ENCODE results near the gene NKX1-2. TPM values are rescaled to one million over a fixed set of nuclear protein-coding genes. Genes with fewer than 3 reads are reported as not detected.

NKX1-2 gene
- total RNA-seq, 1 donor from 2014 or later: not detected

DNA sequence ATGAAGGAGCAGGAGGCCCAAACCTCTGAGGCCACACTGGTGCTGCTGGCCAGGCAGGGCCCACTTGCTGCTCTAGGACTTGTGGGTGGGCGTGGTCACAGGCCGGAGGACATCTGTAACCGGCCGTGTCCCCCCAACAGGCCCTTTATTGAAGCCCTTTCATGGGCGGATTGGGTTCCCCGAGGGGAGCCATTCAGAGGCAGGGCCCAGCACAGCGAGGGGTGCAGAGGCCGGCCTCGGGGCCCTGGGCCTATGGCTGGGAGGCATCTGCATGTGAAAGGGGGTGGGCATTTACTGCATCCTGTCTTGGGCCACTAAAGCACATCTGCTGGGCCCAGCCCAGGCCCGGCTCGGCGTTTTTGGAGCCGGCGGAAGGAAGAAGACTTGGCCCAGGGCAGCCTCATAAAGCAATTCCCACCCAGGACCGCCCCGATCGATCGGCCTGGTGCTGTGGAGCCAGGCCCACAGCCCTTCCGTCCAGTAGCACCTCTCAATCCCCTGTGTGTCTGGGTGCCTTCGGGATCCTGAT lies 20.2 kb upstream of the NKX1-2 start:
- Histone ChIP-seq H3K9me3 (replicated peaks) (no peaks in the 10 kb centered on the region), H3K36me3 (no peaks in the 10 kb centered on the region), H3K4me3 (no peak overlapping the region), H3K27ac (replicated peaks) (no peak overlapping the region), H3K27me3 (ENCODE audit: low read depth) (no peaks in the 10 kb centered on the region), H3K4me1 (peaks cover 11% of the 10 kb centered on the region)
- TF ChIP-seq, protein P1, sequence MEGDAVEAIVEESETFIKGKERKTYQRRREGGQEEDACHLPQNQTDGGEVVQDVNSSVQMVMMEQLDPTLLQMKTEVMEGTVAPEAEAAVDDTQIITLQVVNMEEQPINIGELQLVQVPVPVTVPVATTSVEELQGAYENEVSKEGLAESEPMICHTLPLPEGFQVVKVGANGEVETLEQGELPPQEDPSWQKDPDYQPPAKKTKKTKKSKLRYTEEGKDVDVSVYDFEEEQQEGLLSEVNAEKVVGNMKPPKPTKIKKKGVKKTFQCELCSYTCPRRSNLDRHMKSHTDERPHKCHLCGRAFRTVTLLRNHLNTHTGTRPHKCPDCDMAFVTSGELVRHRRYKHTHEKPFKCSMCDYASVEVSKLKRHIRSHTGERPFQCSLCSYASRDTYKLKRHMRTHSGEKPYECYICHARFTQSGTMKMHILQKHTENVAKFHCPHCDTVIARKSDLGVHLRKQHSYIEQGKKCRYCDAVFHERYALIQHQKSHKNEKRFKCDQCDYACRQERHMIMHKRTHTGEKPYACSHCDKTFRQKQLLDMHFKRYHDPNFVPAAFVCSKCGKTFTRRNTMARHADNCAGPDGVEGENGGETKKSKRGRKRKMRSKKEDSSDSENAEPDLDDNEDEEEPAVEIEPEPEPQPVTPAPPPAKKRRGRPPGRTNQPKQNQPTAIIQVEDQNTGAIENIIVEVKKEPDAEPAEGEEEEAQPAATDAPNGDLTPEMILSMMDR (IDR thresholded peaks at IDR 0.05; ENCODE audit: borderline replicate concordance): no peak
- no peak for DNase-seq
- intact Hi-C loops (cut with micrococcal nuclease): no loop called here

DNA sequence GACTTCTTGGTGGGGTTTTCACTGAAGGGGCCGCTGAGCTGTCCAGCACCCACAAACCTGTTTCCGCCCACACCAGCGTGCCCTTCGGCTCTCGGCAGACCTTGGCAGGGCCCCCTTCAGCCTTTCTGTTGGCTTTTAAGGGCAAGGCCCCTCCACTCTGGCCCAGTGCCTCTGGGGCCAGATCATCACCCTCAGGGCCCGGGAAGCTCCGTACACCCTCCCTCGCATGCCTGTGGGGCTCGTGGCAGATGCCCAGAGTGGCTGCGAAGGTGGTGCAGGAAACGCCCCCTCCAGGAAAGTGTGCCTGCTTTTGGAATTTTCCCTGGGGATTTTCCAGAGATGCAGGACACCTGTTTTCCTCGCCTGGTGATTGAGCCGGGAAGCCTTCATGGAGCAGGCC lies 18.8 kb upstream of the NKX1-2 start:
- TF ChIP-seq, protein P1 (IDR thresholded peaks at IDR 0.05; ENCODE audit: borderline replicate concordance): no peak
- peaks cover 22% of the 10 kb centered on the region for H3K4me1 ChIP-seq
- no peaks in the 10 kb centered on the region for H3K36me3 ChIP-seq
- no peaks in the 10 kb centered on the region for H3K9me3 ChIP-seq (replicated peaks)
- H3K27me3 ChIP-seq (ENCODE audit: low read depth): no peaks in the 10 kb centered on the region
- intact Hi-C loops (cut with micrococcal nuclease): no loop called here
- no peak overlapping the region for H3K4me3 ChIP-seq
- DNase-seq: no peak
- H3K27ac ChIP-seq (replicated peaks): no peak overlapping the region

DNA sequence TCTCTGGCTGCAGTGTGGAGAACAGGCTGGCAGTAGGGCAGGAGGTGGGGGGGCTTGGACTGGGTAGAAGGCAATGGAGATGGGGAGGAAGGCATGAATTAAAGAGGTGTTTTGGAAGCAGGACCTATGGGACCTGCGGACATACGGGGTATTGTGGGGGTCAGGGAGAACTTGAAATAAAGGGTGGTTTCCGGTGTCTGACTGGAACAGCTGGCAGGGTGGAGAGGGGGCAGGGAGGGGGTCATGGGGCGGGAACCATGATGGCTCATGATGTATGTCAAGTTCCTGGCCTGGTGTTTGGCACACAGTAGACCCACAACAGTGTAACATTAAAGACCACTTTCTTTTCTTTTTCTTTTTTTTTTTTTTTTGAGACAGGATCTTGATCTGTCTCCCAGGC lies 17.3 kb upstream of the NKX1-2 start:
- H3K4me1 ChIP-seq: peaks cover 25% of the 10 kb centered on the region
- no peak for DNase-seq
- H3K9me3 ChIP-seq (replicated peaks): no peaks in the 10 kb centered on the region
- H3K4me3 ChIP-seq: no peak overlapping the region
- H3K27me3 ChIP-seq (ENCODE audit: low read depth): no peaks in the 10 kb centered on the region
- intact Hi-C loops (cut with micrococcal nuclease): no loop called here
- no peak overlapping the region for H3K27ac ChIP-seq (replicated peaks)
- H3K36me3 ChIP-seq: no peaks in the 10 kb centered on the region
- TF ChIP-seq, protein P1 (IDR thresholded peaks at IDR 0.05; ENCODE audit: borderline replicate concordance): no peak

DNA sequence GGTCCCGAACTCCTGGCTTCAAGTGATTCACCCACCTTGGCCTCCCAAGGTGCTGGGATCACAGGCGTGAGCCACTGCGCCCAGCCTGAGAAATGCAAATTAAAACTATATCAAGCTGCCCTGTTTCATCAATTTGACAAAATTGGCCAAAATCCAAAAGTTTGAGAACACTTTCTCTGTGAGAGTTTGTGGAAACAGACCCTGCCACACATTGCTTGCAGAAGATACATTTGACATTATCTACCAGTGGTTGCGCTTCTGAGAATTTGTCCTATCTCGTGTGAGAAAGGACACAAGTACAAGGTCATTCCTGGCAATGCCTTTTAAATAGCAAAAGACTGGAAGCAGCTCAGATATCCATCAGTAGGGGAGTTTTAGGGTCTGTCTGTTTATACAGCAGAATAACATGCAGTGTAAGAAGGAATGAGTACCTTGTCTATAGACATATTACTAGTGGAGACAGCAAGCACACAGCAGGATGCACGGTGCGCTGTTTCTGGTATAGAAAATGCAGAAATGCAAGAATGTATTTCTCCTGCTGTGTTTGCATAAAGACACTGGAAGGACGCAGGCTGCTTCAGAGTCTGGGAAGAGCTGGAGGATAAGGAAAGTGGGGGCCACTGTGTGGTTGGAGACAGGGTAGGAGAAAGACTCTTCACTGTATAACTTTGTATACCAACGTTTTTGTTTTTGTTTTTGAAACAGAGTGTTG lies 16.1 kb upstream of the NKX1-2 start:
- Histone ChIP-seq H3K4me1 (peaks cover 30% of the 10 kb centered on the region), H3K27ac (replicated peaks) (peak overlapping the region; percentile 6), H3K27me3 (ENCODE audit: low read depth) (no peaks in the 10 kb centered on the region), H3K4me3 (no peak overlapping the region), H3K36me3 (no peaks in the 10 kb centered on the region), H3K9me3 (replicated peaks) (no peaks in the 10 kb centered on the region)
- intact Hi-C loops (cut with micrococcal nuclease): no loop called here
- TF ChIP-seq, protein P1 (IDR thresholded peaks at IDR 0.05; ENCODE audit: borderline replicate concordance): no peak
- DNase-seq: no peak

DNA sequence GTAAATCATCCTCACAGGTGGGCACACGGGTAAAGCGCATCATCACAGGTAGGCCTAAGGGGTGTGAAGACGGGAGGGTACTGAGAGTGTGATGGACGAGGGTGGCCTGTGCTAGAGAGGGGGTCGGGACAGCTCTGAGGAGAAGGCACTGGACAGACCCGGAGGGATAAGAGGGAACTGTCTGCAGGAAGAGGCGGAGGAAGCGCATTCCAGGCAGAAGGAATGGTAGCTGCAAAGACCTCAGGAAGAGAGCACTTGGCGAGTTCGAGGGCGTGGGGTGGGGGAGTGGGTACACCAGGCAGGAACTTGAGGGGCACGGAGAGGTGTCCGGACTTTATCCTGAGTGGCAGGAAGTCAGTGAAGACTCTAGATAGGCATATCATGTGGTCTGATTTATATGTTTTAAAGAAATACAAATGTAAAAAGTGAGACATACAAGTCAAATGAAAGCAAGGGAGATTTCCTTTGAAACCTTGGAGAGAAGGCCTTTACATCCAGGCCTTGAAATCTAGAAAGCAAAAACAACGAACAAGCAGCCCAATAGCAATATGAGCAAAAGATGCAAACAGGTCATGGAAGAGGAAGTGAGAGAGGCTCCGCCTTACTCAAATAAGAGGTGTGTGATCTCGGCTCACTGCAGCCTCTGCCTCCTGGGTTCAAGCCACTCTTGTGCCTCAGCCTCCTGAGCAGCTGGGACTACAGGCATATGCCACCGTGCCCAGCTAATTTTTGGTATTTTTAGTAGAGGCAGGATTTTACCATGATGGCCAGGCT lies 15.4 kb upstream of the NKX1-2 start:
- Histone ChIP-seq H3K36me3 (no peaks in the 10 kb centered on the region), H3K27ac (replicated peaks) (no peak overlapping the region), H3K27me3 (ENCODE audit: low read depth) (no peaks in the 10 kb centered on the region), H3K4me1 (peaks cover 30% of the 10 kb centered on the region), H3K9me3 (replicated peaks) (no peaks in the 10 kb centered on the region), H3K4me3 (no peak overlapping the region)
- intact Hi-C loops (cut with micrococcal nuclease): no loop called here
- no peak for DNase-seq
- TF ChIP-seq, protein P1 (IDR thresholded peaks at IDR 0.05; ENCODE audit: borderline replicate concordance): no peak
